Ascending aorta (tissue), 2 donors: ENCODE data around the gene KDM2B. TPM values are rescaled to one million over a fixed set of nuclear protein-coding genes. Genes with fewer than 3 reads are reported as not detected.

Experiments
- DNase-seq, 2 donors: peaks; one replicate each; pipeline ENCODE4 v3.0.0-alpha.2; 2019; ENCODE audit warnings: low spot score in 2 of 2
- H3K27ac ChIP-seq, 2 donors: fragments of 200-600 bp; sonication (generic); one replicate each; pipeline ENCODE4 v1.5.1; 2016 to 2017; ENCODE audit warnings: mild to moderate bottlenecking in 1 of 2
- H3K27me3 ChIP-seq: fragments of 200-600 bp; sonication (generic); one replicate; pipeline ENCODE4 v1.5.1; 2017
- H3K36me3 ChIP-seq, 2 donors: fragments of 200-600 bp; sonication (generic); one replicate each; pipeline ENCODE4 v1.5.1; 2016
- H3K4me1 ChIP-seq, 2 donors: fragments of 200-600 bp; sonication (generic); one replicate each; pipeline ENCODE4 v1.5.1; 2016 to 2017; ENCODE audit warnings: mild to moderate bottlenecking in 1 of 2
- H3K4me3 ChIP-seq, 2 donors: fragments of 200-600 bp; sonication (generic); one replicate each; pipeline ENCODE4 v1.5.1; 2016 to 2017; ENCODE audit warnings: mild to moderate bottlenecking in 1 of 2
- H3K9me3 ChIP-seq, 2 donors: fragments of 200-600 bp; sonication (generic); one replicate each; pipeline ENCODE4 v1.5.1; 2016
- CTCF ChIP-seq, 3 experiments: fragments of 200-600 bp in 2 of 3; fragments of 450-650 bp in 1 of 3; sonication (generic) in 2 of 3; IDR thresholded peaks; one replicate each; pipeline ENCODE4 v1.5.1; 2016 to 2019; ENCODE audit warnings: antibody characterized with exemption in 3 of 3, mild to moderate bottlenecking in 1 of 3, moderate library complexity in 1 of 3
- intact Hi-C: fragments of 100-400 bp; cut with DNase I; formaldehyde crosslinking; loops from one replicate; pipeline ENCODE4 v1.15.1; 2023
- total RNA-seq: library from RNA; depleted of rRNA; stranded (reverse); fragments of >200 nt; gene quantifications from one replicate; pipeline ENCODE4 v1.1.0, GENCODE V29; 2016

KDM2B gene
- total RNA-seq, 1 donor from 2014 or later: 17.3 TPM

- Histone ChIP-seq H3K27ac (peak overlapping the region; percentile 42 to 61), H3K4me1 (peaks cover 0 to 5% of the 10 kb centered on the region in 2 donors), H3K9me3 (no peaks in the 10 kb centered on the region), H3K36me3 (no peaks in the 10 kb centered on the region), H3K27me3 (no peaks in the 10 kb centered on the region), H3K4me3 (peak overlapping the region; percentile 63 to 97)
- DNase-seq: no peak
- intact Hi-C loops: loop anchor here (1.0 to 2.0 kb wide), 4 partner anchors 67 to 158 kb away; partner anchors contain the start of genes ANAPC5, ORAI1 and RNF34
- no peak for TF ChIP-seq CTCF (IDR thresholded peaks at IDR 0.05)
Measured at GRCh38 chr12:121467638-121468498, 113.0 kb downstream of the KDM2B start.

- H3K9me3 ChIP-seq: no peaks in the 10 kb centered on the region
- no peaks in the 10 kb centered on the region for H3K27me3 ChIP-seq
- no peak for TF ChIP-seq CTCF (IDR thresholded peaks at IDR 0.05)
- H3K36me3 ChIP-seq: no peaks in the 10 kb centered on the region
- DNase-seq: peak; percentile 73 to 94
- H3K4me3 ChIP-seq: peak overlapping the region; percentile 84 to 97
- peak overlapping the region; percentile 69 to 92 for H3K27ac ChIP-seq
- peaks cover 0 to 5% of the 10 kb centered on the region in 2 donors for H3K4me1 ChIP-seq
- intact Hi-C loops: loop anchor here (1.0 to 2.0 kb wide), 4 partner anchors 66 to 159 kb away; partner anchors contain the start of genes ANAPC5, ORAI1 and RNF34
Measured at GRCh38 chr12:121466794-121467637, 113.8 kb downstream of the KDM2B start.

GRCh38 chr12:121465921-121466793 is 114.7 kb downstream of the KDM2B start:
- H3K27ac ChIP-seq: peak overlapping the region in 1 of 2 donors; percentile 59
- H3K36me3 ChIP-seq: no peaks in the 10 kb centered on the region
- H3K4me3 ChIP-seq: peak overlapping the region; percentile 84 to 97
- intact Hi-C loops: loop anchor here (2.0 kb wide), 3 partner anchors 65 to 113 kb away; partner anchors contain the start of genes ANAPC5 and RNF34
- peaks cover 0 to 5% of the 10 kb centered on the region in 2 donors for H3K4me1 ChIP-seq
- no peak for TF ChIP-seq CTCF (IDR thresholded peaks at IDR 0.05)
- DNase-seq: no peak
- H3K27me3 ChIP-seq: no peaks in the 10 kb centered on the region
- no peaks in the 10 kb centered on the region for H3K9me3 ChIP-seq

GRCh38 chr12:121464331-121464730 is 116.5 kb downstream of the KDM2B start:
- no peak for TF ChIP-seq CTCF (IDR thresholded peaks at IDR 0.05)
- Histone ChIP-seq H3K36me3 (no peaks in the 10 kb centered on the region), H3K4me3 (no peak overlapping the region), H3K27ac (no peak overlapping the region), H3K4me1 (peaks cover 0 to 5% of the 10 kb centered on the region in 2 donors), H3K9me3 (no peaks in the 10 kb centered on the region), H3K27me3 (no peaks in the 10 kb centered on the region)
- no peak for DNase-seq
- intact Hi-C loops: no loop called here

GRCh38 chr12:121461048-121461447 is 119.8 kb downstream of the KDM2B start:
- Histone ChIP-seq H3K36me3 (no peaks in the 10 kb centered on the region), H3K27me3 (no peaks in the 10 kb centered on the region), H3K27ac (no peak overlapping the region), H3K4me1 (peaks cover 0 to 2% of the 10 kb centered on the region in 2 donors), H3K9me3 (no peaks in the 10 kb centered on the region), H3K4me3 (no peak overlapping the region)
- DNase-seq: no peak
- intact Hi-C loops: no loop called here
- TF ChIP-seq CTCF (IDR thresholded peaks at IDR 0.05): no peak
